NCI-H187 (cell line): ENCODE data around the gene EIF4A2.
A peak's percentile ranks its signal among the peaks of the same experiment; 100 is the strongest.

ENCODE experiments used
- DNase-seq, 2 experiments: peaks; one replicate each; lab custom pipeline; 2025; lab: John Stamatoyannopoulos, UW

EIF4A2 gene

DNA sequence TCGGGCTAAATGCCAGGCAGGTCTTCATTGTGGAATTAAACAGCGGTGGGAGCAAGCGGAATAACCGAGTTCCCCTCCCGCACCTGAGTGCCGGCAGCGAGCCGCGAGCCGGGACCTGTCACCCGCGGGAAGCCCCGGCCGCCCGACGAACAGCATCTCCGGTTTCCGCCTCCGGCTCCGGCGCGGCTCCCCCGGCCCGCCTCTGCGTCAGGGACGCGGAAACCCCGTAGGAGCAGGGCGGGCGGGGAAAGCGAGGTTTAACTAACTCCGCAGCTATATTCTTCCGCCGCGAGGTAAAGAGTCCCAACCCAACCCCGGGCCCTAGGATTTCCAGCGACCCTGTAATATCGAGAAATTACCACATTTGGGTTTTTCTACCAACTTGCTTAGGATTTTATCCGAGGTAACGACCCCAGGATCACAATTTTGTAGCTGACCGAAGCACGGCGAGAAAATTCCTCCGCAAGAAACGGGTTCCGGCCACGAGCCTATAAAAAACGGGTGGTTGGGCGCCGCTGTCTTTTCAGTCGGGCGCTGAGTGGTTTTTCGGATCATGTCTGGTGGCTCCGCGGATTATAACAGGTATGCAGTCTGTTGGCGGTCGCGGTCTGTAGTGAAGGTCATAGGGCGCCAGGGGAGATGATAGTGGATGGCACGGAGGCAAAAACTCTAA is at the start of gene EIF4A2:
EIF4A2 (plus strand) TSS at position 520 of the 673 bp plus-strand sequence; CDS start at position 554, 34 bp downstream.
- peak; percentile 78 to 93 for DNase-seq

DNA sequence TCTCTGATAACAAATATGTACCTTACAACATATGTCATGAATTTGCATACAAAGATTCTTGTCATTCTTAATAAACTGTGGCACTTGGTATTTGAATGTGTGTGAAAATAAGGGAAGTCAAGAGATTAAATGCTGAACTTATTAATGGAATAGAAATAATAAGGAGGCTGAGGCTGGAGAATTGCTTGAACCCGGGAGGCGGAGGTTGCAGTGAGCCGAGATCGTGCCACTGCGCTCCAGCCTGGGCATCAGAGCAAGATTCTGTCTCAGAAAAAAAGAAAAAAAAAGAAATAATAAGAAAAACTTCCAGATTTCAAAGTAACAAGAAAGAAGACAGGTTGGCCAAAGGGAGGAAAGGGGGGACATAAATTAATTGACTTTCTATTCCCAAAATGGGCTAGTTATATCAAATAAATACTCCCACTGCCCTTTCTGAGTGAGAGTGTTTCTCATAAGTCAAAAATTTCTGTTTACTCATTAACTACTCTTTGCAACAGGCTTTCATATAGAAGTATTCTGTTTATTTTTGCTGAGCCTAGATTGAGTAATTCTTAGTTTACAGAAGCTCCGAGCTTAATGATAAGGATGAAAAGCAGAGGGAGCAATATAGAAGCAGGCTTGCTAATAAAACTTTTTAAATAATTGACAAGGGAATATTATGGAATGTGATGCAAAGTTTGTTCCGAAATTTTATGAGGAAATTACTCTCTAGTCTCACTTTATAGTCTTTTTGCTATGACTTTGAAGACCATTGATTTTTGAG is 40.6 kb upstream of the EIF4A2 start:
- no peak for DNase-seq

DNA sequence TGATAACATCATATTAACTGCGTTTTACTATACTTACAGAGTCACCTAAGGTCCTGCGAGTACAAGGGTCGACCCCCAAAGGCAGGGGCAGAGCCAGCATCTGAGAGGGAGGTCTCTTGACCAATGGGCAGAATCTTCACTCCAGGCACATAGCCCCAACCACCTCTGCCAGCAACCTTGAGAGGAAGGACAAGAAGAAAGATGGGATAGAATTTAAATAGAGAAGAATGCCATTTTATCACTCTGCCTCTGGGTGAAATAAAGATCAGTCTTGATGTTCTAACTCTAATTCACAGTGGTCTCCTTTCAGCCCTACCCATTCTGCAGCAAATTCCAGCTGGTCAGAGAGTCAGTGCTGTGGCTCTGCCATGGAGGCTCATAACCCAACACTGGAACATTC is 39.7 kb upstream of the EIF4A2 start:
- DNase-seq: no peak

DNA sequence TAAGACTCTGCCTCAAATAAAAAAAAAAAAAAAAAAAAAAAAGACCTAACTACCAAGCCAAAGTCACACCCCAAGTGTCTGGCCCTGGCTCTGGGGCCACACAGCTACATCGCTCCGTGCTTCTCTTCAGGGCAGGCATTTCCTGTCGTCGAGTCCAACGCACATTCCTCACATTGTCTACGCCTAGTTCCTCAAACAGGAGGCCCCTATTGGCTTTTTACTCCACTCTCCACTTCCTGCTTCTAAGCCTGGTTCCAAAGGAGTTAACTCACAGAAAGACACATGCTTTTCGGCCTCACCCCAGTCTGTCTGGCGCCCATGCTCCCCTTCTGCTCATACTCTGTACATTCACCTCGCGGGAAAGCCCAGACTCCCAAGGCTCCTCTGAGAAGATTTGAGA is 37.4 kb upstream of the EIF4A2 start:
- DNase-seq: no peak

DNA sequence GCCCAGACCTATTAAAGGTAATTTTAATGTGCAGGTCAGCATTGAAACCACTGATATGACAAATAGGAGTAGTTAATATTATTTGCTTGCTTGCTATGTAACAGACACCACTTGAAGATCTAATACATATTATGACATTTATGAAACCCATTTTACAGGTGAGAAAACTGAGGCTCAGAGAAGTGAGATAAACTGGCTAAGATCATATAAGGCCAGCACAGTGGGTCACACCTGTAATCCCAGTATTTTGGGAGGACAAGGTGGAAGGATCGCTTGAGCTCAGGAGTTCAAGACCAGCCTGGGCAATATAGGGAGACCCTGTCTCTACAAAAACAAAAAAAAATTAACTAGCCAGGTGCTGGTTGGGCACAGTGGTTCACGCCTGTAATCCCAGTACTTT is 33.1 kb upstream of the EIF4A2 start:
- no peak for DNase-seq

DNA sequence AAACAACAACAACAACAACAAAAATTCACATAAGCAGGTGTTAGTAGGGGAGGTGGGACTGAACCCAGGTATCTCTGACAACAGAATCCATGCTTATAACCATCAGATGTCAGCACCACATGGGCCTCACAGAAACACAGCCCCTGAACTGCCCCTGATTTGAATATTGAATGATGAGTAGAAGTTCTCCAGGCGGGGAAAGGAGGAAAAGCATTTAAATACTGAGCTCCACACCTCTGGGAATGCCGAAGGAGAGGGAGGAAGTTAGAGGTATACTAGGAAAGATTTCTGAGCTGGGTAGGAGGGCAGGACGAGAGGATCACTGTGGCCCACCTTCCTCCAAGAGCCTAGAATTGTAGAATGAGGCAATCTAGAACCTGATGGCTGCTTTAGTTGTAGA is 31.9 kb upstream of the EIF4A2 start:
- no peak for DNase-seq

DNA sequence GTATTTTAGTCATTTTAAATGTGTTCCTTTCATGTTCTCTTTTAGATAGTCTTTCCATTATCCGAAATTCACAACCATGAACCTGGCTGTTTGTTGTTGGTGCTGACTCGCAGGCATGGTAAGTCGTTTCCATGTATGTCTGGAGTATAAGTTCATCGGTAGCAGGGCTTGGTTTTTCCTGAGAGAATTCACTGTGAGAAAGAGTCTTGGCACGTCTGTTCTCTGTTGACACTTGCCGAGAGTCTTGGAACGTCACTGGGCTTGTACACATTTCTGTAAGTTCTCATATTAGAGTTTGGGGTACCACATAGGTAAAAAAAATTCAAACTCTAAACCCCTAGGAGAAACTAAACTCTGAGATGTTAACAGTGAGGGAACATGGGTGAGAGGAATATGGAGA is 29.4 kb upstream of the EIF4A2 start:
- DNase-seq: no peak

DNA sequence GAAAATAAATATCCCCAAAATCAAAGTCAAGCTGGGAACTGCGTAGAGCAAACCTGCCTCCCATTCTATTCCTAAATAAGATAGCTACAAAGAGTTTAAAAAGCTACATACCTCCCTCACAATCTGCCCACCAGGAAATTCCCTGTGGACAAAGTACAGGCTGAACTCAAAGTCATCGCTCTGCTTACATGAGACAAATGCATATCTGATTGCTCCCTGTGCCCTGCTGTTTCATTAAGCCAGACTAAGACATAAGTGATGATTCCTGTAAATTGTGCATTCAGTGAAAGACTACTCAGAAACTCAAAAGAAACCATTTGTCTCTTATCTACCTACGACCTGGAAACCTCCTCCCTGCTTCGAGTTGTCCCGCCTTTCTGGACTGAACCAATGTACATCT is 28.5 kb upstream of the EIF4A2 start:
- no peak for DNase-seq

DNA sequence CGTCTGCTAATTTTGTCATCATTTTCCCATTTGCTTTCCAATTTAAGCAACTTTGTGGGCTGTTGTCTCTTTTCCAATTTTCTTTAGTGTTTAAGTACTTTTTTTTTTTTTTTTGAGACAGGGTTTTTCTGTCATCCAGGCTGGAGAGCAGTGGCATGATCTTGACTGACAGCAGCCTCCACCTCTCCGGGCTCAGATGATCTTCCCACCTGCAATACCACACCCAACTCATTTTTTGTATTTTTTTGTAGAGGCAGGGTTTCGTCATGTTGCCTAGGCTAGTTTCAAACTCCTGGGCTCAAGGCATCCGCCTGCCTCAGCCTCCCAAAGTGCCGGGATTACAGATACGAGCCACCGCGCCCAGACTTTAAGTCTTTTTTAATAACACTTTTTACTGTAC is 26.2 kb upstream of the EIF4A2 start:
- no peak for DNase-seq

DNA sequence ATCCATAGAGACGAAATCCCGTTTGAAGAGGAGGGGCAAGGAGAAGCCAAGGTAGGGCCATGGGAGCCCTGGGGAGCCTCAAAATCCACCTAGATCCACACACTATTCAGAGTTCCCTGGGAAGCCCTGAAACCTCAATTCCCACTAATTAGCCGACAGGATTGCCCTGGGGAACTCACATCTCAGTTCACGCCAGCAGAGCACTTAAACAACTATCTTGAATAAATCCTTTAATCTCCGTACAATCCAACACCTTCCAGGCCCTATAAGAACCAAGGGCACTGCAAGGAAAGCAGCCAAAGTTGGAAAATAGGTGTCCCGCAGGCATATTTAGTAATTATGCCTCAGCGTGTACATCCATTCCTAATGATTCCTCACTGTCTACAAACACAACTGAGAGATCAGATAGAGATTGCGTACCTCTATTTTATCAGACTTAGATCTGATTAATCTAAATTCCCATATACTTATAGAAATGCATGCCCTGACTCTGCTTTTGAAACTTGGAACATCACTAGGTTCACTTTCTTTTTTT is 25.6 kb upstream of the EIF4A2 start:
- DNase-seq: no peak

DNA sequence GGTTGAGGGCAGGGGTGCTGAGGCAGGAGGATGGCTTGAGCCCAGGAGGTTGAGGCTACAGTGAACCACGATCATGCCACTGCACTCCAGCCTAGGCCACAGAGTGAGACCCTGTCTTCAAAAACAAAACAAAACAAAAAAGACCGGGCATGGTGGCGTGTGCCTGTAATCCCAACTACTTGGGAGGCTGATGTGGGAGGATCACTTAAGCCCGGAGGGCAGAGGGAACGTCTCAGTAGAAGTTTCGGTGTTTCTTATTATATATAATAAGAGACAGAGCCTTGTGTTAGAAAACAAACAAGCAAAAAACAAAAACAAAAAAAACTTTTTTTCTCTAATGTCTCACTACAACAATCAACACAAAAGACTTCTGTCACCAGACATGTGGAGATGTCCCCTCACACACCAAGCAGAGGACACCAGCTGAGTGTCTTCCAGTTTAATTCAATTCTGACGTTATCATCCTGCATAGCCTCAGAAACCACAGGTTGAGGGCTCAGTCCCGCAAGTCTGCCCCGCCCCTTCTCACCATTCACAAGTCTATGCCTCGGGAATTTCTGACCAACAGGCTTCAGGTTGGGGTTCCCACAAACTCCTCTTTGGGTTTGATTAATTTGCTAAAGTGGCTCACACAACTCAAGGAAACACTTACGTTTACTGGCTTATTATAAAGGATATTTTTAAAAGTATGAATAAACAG is 24.0 kb upstream of the EIF4A2 start:
- no peak for DNase-seq

DNA sequence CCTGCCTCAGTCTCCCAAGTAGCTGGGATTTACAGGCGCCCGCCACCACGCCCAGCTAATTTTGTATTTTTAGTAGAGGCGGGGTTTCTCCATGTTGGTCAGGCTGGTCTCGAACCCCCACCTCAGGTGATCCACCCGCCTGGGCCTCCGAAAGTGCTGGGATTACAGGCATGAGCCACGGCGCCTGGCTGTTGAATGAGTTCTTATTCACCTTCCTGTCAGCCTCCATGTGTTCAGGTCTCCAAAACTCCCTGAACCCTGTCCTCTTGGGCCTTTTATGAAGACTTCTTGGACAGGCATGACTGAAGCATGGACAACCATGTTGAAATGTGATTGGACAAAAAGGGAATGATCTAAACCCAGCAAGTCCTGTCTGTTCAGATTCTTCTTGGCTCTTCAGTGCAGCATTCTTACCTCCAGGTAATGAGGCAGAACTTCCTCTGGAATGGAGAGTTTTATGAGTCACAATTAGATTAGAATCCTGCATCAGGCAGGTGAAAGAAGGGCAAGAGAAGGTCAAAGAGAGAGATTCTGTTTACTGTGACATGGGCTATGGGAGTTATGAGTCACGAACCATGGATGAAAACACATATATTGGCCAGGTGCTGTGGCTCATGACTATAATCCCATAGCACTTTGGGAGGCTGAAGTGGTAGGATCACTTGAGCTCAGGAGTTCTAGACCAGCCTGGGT is 23.1 kb upstream of the EIF4A2 start:
- no peak for DNase-seq

DNA sequence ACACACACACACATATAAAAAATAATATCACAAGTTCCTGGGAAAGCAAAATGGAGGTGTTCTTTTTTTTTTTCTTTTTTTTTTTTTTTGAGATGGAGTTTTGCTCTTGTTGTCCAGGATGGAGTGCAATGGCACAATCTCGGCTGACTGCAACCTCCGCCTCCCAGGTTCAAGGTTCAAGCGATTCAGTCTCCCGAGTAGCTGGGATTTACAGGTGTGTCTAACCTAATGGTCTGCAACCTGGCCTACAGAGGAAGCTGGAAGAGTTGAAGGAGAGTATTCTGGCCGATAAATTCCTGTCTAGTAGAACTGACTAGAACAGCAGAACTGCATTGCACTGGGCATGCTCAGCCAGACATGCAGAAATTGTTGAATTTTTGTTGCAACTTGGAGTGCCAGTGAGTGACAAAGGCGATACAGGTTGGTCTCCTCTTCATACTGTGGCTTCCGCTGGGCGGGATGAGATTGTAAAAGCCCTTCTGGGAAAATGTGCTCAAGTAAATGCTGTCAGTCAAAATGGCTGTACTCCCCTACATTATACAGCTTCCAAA is 22.4 kb upstream of the EIF4A2 start:
- no peak for DNase-seq

DNA sequence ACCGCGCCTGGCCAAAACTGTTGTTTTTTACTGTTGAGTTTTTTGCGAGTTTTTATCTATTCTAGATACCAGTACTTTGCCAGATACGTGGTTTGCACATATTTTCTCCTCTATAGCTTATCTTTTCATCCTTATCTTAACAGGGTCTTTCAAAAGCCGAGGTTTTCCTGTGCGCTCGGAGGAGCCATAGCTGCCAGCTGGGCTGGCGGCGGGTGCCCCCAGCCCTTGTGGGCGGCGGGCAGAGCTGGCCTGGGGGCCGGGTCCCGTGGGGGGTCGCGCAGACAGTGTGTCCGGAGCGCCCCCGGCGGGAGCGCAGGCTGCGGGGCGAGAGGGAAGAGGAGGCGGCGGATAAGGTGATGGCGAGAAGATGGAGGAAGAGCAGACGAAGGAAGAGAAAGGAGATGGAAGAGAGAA is 11.1 kb upstream of the EIF4A2 start:
- no peak for DNase-seq

DNA sequence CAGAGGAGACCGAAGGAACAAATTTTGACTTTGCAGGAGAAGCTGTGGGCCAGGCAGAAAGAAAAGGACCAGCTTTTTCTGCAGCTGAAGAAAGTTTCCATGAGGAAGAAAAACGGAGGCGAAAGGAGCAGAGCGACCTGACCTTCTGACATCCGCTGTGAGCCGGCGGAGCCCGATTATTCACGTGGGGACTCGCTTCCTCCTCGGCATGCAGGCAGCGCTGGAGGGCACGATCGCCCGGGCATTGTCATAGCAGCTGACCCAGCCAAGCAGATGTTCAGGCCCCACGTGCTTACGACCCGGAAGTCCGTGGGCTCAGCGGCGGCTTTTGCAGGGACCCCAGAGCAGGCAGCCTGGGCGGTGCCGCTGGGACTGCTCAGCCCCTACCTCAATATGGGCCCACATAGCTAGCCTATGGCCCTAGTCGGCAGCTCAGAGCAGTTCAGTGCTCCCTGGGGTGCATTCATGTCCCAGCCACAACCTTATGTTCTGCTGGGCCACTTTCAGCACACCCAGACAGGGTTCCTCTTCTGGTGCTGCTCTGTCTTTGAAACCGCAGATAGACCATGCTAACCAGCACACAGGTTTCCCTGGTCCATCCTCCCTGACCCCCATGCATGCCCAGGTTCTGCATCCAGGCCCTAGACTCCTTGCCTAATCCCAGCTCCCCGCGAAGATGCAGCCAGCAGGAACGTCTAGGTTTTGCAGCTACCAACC is 10.5 kb upstream of the EIF4A2 start:
- no peak for DNase-seq

DNA sequence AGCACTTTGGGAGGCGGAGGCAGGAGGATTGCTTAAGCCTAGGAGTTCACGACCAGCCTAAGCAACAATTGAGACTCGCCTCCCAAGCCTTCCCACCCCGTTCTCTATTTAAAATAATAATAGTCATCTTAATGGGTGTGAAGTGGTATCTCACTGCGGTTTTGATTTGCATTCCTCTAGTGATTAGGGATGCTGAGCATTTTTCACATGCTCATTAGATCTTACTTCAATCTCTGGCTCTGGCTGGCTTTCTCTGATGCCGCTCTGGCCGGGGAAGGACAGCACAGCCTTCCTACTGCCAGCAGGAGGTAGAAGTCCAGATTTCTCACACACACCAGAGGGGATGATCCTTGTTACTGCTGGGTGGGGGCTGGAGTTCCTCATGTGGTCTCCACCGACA is 7.4 kb upstream of the EIF4A2 start:
- DNase-seq: no peak

DNA sequence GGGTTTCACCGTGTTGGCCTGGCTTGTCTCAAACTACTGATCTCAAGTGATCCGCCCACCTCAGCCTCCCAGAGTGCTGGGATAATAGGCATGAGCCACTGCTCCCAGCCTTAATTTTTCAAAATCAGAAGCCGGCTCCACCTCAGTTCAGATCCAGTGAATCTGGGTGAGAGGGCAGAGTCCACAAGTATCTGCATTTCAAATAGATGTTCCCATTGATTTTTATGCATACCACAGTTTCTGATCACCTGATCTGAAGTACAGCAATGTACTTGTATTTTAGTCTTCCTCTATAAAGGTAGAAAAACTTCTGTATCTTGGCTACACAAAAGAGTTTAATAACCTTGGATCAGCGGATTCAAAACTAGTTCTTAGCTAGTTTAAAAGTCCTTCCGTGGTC is 4.2 kb upstream of the EIF4A2 start:
- no peak for DNase-seq

DNA sequence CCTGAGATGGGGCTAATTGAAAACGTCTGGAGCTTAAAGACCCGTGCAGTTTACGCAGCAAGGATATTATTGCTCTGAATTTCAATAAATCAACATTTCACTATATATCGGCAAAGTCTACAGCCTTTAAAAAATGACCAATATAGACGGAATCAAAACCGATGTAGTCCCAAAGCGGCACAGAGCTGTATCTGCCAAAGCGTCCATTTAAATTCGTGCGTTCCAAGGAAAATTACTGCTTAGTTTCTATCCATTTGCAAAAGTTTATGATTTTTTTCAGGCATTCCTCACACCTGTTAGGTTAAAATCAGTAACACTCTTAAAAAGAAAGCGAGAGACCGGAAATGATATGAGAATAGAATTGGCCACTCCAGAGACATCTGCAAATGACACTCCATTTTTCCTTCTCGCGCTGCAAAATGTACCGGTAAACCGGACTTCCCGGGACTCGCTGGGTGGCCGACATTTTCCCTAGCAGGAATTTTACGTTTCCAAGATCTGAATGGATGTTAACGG is 777 bp upstream of the EIF4A2 start:
- peak in 1 of 2 experiments; percentile 74 for DNase-seq

DNA sequence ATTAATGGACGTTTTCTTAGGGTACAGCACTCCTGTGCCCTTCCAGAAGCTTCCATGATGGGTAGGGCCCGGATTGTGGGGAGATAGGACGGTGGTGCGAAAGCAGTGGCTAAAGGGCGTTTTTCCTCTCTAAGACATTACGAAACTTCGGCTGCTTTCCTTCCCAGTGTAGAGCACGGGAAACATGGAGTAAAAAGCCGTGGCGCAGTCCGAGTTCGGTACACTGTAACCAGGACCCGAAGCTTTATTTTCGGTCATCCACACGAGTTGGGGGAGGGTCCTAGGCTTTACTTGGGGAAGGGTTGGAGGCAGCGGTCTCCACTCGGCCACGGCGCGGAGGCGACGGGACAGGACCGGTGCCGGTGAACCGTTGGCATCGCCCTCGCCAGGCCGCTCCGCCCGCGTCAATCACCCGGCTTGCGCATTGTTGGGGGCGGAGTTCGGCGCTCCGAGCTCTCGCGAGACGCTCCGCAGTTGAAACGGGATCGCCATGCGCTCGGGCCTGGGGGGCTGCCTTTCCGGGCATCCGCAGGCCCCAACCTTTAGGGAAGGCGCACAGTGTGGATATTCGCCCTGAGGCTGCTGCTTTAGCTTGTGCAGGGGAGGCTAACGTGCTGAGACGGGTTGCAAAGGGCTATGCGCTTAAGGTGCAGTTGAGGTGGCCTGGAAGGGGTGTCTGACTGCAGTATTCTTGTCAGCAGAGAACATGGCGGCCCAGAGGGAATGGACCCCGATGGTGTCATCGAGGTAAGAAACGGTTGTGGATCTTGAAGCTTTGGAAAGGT is 546 bp downstream of the EIF4A2 start:
- DNase-seq: peak; percentile 25 to 39

DNA sequence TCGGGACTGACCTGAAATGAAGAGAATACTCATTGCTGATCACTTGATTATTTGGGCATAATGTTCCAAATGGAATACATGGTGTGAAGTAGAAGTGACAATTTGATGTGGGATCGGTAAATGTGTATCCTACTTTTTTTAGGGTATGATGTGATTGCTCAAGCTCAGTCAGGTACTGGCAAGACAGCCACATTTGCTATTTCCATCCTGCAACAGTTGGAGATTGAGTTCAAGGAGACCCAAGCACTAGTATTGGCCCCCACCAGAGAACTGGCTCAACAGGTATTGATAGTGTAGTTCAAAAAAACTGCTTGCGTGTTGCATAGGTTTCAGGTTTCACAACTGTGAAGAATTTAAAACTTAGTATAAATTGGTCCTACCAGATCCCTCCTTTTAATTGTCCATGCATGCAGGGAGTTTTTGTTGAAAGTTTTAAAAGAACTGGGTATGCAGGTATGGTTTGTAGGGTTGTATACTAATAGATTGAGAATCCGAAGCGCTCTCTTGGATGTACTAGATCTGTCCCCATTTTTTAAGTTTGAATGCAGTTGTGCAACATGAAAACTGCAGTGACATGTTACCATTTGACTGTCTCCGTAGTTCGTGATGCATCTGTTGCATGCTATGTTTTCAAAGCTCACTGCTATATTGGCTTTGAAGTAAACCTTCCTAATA is 1.6 kb downstream of the EIF4A2 start:
- DNase-seq: no peak
